ENCODE measurements around the gene ASS1.

Gene ASS1

GRCh38 chr9:130500340-130501180 is 55.8 kb downstream of the ASS1 start:
- no peak for DNase-seq

- no peak for DNase-seq
These were observed 56.9 kb downstream of the ASS1 start for GRCh38 chr9:130501639-130502038.

GRCh38 chr9:130508218-130508617 is 63.5 kb downstream of the ASS1 start:
- DNase-seq = no peak

DNA sequence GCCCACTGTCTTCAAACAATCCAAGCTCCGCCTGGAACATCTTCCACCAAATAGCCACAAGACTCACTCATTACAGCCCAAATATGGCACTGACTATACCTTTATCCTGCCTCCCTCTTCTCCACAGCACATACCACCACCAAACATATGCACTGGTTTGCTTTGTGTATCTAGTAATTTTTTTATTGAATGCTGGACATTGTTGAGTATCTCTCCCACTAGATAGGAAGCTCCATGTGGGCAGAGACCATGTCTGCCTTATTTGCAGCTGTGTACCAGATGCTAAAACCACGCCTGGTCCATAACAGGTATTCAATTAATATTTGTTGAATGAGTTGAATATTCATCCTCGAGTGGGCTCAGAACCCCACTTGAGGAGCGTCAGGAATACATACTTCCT is 67.4 kb downstream of the ASS1 start:
- no peak for DNase-seq

- no peak for DNase-seq
These were observed 68.3 kb downstream of the ASS1 start for GRCh38 chr9:130513078-130513477.

GRCh38 chr9:130518233-130518632 is 73.5 kb downstream of the ASS1 start:
- DNase-seq = no peak

DNA sequence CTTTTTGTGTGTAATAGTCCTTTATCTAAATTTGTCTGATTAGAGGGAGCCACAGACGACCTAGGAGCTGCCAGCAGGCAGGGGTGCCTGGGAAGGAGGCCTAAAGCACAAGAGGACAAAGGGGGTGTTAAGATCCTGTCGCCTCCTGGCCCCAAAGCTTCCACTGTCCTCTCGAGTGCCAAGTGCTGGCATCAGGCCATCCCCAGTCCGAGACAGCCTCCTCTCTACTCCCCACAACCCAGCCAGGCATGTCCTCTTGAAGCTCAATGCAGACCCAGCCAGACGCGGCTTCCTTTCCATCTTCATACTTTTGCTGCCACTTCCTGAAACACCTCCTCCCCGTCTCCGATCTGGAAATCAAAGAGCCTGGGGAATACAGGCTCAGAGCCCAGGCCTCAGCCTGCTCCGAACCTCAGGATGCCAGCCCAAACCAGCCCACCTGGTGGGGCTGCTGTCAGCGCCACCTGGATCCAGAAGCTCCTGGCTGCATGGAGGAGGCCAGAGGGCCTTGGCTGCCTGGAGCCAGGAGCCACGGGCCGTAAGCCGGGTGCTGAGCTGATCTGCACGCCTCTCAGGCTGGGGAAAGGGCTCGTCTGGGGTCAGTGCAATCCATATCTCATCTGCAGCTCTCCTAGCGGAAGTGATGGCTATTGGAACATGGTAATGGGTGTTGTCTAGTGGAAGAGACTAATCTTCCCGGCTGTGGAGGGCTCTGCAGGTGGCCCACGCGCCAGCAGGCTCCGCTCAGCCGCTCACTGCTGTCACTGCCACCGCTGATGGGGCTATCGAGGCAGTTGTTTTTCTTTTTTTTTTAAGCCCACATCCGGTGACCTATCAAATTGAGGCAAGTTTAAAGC is 74.4 kb downstream of the ASS1 start:
- no peak for DNase-seq

DNA sequence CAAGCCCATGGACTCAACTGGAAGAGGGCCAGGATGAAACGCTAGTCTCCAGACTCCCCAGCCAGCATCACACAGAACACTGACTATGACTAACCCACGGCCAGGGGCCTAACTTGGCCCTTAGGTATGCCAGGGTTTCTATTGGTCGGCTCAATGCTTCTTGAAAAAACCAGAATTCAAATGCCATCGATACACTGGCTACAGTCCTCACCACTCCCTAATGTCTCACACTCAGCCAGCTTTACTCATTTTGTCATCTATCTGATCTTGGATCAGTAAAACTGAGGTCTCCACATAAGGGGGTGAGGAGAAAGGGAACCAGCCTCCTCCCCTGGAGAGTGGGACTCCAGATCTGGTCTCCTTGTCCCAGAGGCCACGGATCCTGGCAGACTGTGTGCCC is 75.2 kb downstream of the ASS1 start:
- DNase-seq = no peak

- DNase-seq = no peak
These were observed 77.0 kb downstream of the ASS1 start for GRCh38 chr9:130521715-130522114.

DNA sequence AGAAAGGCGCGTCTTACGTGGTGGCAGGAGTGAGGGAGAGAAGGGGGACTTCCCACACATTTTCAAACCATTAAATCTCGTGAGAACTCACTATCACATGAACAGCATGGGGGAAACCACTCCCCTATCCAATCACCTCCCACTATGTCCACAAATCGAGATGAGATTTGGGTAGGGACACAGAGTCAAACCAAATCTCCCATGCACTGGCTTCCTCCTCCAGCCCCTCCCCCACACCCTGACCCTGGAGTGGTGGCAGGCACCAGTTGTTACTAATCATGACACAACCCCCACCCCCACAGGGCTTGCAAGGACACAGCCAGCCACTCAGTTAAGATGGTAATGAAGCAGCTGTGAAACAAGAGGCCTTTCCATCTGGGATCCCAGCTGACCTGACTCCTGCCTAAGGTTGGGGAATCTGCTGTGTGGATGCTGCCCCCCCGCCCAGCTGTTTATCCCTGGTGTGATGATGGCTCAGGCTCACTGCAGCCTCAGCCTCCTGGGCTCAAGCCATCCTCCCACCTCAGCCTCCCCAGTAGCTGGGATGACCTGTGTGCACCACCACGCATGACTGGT is 77.6 kb downstream of the ASS1 start:
- no peak for DNase-seq

GRCh38 chr9:130523921-130524320 is 79.2 kb downstream of the ASS1 start:
- no peak for DNase-seq

GRCh38 chr9:130526193-130526853 is 81.6 kb downstream of the ASS1 start:
- no peak for DNase-seq

DNA sequence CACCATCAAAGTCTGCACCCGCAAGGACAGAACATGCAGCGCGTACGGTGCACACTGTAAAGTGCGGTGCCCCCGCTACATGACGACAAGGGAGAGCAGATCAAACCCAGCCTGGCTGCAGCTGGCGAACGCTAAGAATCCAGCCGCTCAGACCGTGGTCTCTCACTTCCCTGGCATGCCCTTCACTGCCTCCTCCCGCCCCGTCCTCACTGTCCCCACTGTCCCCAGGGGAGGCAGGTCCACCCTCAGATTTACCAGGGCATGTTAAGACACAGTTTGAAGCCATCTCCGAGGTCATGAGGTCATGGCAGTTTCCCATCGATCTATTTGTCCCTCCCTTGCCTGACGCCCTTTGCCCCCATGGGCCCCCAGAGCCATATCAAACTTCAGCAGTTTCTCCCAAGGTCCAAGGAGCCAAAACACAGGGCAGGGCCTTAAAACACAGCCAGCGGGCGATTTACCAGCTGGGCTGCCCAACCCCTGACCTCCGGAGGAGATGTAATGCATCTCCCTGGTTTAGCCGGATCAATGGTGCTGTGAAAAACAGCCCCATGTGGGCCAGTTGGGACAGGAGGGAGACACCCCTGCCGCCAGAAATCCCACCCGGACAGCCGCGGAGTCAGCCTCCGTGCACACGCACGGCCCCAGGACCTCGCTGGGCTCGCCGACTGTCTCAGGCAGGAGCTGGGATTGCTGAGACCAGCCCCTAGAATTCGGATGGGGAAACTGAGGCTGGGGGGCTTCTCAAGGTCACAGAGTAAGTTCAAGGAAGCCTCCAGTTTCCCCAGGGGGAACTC is 82.3 kb downstream of the ASS1 start:
- DNase-seq = no peak

GRCh38 chr9:130527651-130528310 is 83.0 kb downstream of the ASS1 start:
- no peak for DNase-seq

GRCh38 chr9:130528674-130529073 is 83.9 kb downstream of the ASS1 start:
- DNase-seq = no peak

DNA sequence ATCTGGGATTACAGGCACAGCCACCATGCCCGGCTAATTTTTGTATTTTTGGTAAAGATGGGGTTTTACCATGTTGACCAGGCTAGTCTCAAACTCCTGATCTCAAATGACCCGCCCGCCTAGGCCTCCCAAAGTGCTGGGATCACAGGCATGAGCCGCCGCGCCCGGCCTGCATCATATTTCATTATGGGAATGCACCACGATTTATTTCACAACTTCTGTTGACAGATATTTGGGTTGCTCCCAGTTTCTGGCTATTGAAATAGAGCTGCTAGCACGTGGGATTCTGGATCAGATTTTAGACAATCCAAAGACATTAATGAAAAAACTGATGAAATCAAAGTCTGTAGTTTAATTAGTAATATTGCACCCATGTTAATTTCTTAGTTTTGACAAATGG is 86.2 kb downstream of the ASS1 start:
- no peak for DNase-seq

DNA sequence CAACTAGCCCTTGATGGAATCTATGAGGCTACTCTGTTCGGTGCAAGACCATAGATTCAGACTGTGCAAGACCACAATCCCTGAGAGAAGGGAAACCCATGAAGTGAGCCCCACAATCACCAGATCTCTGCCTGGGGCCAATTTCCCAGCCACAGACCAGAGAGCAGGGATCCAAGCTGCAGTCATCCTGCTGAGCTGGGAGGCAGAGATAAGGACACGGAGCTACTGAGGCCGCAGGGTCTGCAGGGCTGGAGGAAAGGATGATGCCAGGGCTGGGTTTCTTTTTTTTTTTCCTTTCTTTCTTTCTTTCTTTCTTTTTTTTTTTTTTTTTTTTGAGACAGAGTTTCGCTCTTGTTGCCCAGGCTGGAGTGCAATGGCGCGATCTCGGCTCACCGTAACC is 86.9 kb downstream of the ASS1 start:
- no peak for DNase-seq

DNA sequence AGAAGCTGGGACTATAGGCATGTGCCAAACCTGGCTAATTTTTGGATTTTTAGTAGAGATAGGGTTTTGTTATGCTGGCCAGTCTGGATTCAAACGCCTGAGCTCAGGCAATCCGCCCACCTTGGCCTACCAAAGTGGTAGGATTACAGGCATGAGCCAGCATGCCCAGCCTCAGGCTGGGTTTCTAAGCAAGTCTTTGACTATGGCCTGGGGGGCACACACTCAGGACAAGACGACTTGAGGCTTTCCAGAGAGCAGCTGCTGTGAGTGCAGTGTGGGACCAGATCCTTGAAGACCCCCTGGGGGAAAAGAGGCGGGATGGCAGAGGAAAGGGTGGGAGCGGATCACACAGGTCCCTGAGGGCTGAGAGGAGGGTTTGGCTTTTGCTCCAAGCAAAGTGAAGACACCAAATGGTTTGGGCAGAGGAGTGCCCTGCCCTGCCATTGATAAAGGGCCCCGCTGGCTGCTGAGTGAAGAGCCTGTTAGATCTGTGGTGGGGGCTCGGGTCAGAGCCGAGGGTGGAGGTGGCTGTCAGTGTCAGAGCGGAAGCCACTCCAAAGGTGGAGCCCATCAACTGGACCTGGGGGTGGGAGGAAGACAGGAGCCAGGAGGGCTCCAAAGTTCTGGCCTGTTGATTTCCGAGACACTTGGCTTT is 87.8 kb downstream of the ASS1 start:
- no peak for DNase-seq

GRCh38 chr9:130535818-130536521 is 91.2 kb downstream of the ASS1 start:
- DNase-seq = no peak

- no peak for DNase-seq
These were observed 91.9 kb downstream of the ASS1 start for GRCh38 chr9:130536701-130537107.

Measured in cortex of kidney (tissue), 1 donor.